Kidney (tissue), 14 donors: Measurements from ENCODE around the gene DPM2. TPM values are rescaled to one million over a fixed set of nuclear protein-coding genes. Genes with fewer than 3 reads are reported as not detected.

Source experiments
- DNase-seq, 5 donors: peaks; one replicate each; pipeline ENCODE4 v3.0.0-alpha.2; 2013 to 2020
- FAIRE-seq: peaks from 2 replicates; lab custom pipeline; 2012; peaks lifted over from hg19 to GRCh38; lab: Jason Lieb, UNC
- H3K27ac ChIP-seq, 2 donors: one replicate each; pipeline ENCODE4 v1.7.0; 2013; ENCODE audit warnings: low read depth in 2 of 2, low read length in 2 of 2, inconsistent platforms in 1 of 2
- H3K27me3 ChIP-seq: one replicate; pipeline ENCODE4 v1.7.1; 2013; ENCODE audit warnings: low read length, inconsistent platforms; ENCODE audit not compliant: control insufficient read depth, insufficient read depth
- H3K36me3 ChIP-seq, 3 donors: one replicate each; pipeline versions ENCODE4 v1.7.0 to v1.7.1; 2013; ENCODE audit warnings: low read length in 3 of 3, control low read depth in 1 of 3, inconsistent platforms in 1 of 3; ENCODE audit not compliant: insufficient read depth in 3 of 3, control insufficient read depth in 2 of 3
- H3K4me1 ChIP-seq, 3 donors: one replicate each; pipeline versions ENCODE4 v1.7.0 to v1.7.1; 2013; ENCODE audit warnings: low read length in 3 of 3, inconsistent platforms in 1 of 3, low read depth in 1 of 3; ENCODE audit not compliant: control insufficient read depth in 2 of 3, insufficient read depth in 2 of 3
- H3K4me3 ChIP-seq, 3 donors: one replicate each; pipeline versions ENCODE4 v1.7.0 to v1.8.1; 2013; ENCODE audit warnings: low read length in 3 of 3, control low read depth in 1 of 3, inconsistent platforms in 1 of 3
- H3K9ac ChIP-seq, 3 donors: one replicate each; pipeline versions ENCODE4 v1.7.0 to v1.7.1; 2013; ENCODE audit warnings: low read length in 3 of 3, control low read depth in 1 of 3, inconsistent platforms in 1 of 3
- H3K9me3 ChIP-seq, 3 donors: one replicate each; pipeline versions ENCODE4 v1.7.0 to v1.7.1; 2013; ENCODE audit warnings: low read length in 3 of 3, control low read depth in 1 of 3, inconsistent platforms in 1 of 3; ENCODE audit not compliant: control insufficient read depth in 2 of 3, insufficient read depth in 1 of 3
- CTCF ChIP-seq: IDR thresholded peaks from 3 replicates; pipeline ENCODE4 v1.5.1; 2012; ENCODE audit warnings: mild to moderate bottlenecking, moderate library complexity, borderline replicate concordance; ENCODE audit not compliant: insufficient read depth; ENCODE audit errors: extremely low read depth
- intact Hi-C: fragments of 100-400 bp; cut with DNase I; formaldehyde crosslinking; loops from one replicate; pipeline ENCODE4 v1.11.1; 2022
- polyA plus RNA-seq: library from polyadenylated mRNA; stranded (reverse); fragments of 350-450 nt; fragmentation: Illumina TruSeq; extraction: RNeasy Lipid Tissue Mini Kit (QIAGEN cat#74804); gene quantifications from one replicate; pipeline ENCODE4 v1.2.3, GENCODE V29; 2014; ENCODE audit warnings: low read depth, low replicate concordance; ENCODE audit not compliant: insufficient read depth
- total RNA-seq: library from RNA; stranded (reverse); fragmentation: NEBNext Ultra II Directional; extraction: Animal tissue kit (Norgen Biotek cat#: 25700); gene quantifications from one replicate; pipeline ENCODE4 v1.2.1, GENCODE V29; 2021
- donor health status: control.
- donor health status: control.
- donor health status: control.
- donor health status: control.
- donor health status: control.
- donor health status: DM: yes; HTN: yes; CAD: no.
- donor health status: Normal renal cell carcinoma (clear cell type).

The DPM2 gene
- total and polyA plus RNA-seq, 2 donors from 2014 or later, result 42.8 to 70.0 TPM

GRCh38 chr9:127972236-127972871 lies 34.7 kb upstream of the DPM2 start:
- H3K9ac ChIP-seq, result peak overlapping the region in 1 of 3 donors; percentile 48
- TF ChIP-seq CTCF, result no peak
- intact Hi-C loops, result no loop called here
- peak overlapping the region in 1 of 3 donors; percentile 14 for H3K4me3 ChIP-seq
- H3K27ac ChIP-seq, result peak overlapping the region in 1 of 2 donors; percentile 27
- FAIRE-seq (no peak), DNase-seq (peak in 3 of 5 donors; percentile 32 to 58 (median 42))
- H3K27me3 ChIP-seq, result no peaks in the 10 kb centered on the region
- peaks cover 0 to 87% (median 84%) of the 10 kb centered on the region in 3 donors for H3K4me1 ChIP-seq
- no peaks in the 10 kb centered on the region for H3K9me3 ChIP-seq
- no peaks in the 10 kb centered on the region for H3K36me3 ChIP-seq

- no peaks in the 10 kb centered on the region for H3K36me3 ChIP-seq
- H3K4me3 ChIP-seq, result no peak overlapping the region
- H3K27me3 ChIP-seq, result no peaks in the 10 kb centered on the region
- DNase-seq, result no peak
- no peak for FAIRE-seq
- no peak for TF ChIP-seq CTCF
- H3K9ac ChIP-seq, result peak overlapping the region in 1 of 3 donors; percentile 48
- H3K27ac ChIP-seq, result peak overlapping the region; percentile 27 to 71
- H3K4me1 ChIP-seq, result peaks cover 0 to 91% (median 90%) of the 10 kb centered on the region in 3 donors
- intact Hi-C loops, result no loop called here
- H3K9me3 ChIP-seq, result no peaks in the 10 kb centered on the region
Measured at GRCh38 chr9:127971357-127972235, 33.9 kb upstream of the DPM2 start.

GRCh38 chr9:127970401-127971313 lies 33.0 kb upstream of the DPM2 start:
- peak overlapping the region; percentile 9 to 71 for H3K27ac ChIP-seq
- H3K27me3 ChIP-seq, result no peaks in the 10 kb centered on the region
- H3K36me3 ChIP-seq, result no peaks in the 10 kb centered on the region
- peaks cover 0 to 91% (median 90%) of the 10 kb centered on the region in 3 donors for H3K4me1 ChIP-seq
- no peaks in the 10 kb centered on the region for H3K9me3 ChIP-seq
- H3K4me3 ChIP-seq, result no peak overlapping the region
- FAIRE-seq (no peak), DNase-seq (peak in 2 of 5 donors; percentile 57 to 68)
- peak overlapping the region in 1 of 3 donors; percentile 44 for H3K9ac ChIP-seq
- intact Hi-C loops, result no loop called here
- TF ChIP-seq CTCF, result no peak
